Testis (tissue), 2 donors: ENCODE measurements around the gene TM4SF4.

Experiments used
- POLR2A ChIP-seq: fragments of 450-650 bp; IDR thresholded peaks from one replicate; pipeline ENCODE4 v1.6.1; 2017; ENCODE audit warnings: antibody characterized with exemption, mild to moderate bottlenecking, moderate library complexity
- TF ChIP-seq, protein P1 (sequence below), 3 experiments: fragments of 450-650 bp in 2 of 3; fragments of 200-600 bp in 1 of 3; sonication (generic) in 1 of 3; IDR thresholded peaks; one replicate each; pipeline ENCODE4 v1.5.1; 2016 to 2019; ENCODE audit warnings: antibody characterized with exemption in 3 of 3, mild to moderate bottlenecking in 2 of 3, moderate library complexity in 1 of 3

DNA sequence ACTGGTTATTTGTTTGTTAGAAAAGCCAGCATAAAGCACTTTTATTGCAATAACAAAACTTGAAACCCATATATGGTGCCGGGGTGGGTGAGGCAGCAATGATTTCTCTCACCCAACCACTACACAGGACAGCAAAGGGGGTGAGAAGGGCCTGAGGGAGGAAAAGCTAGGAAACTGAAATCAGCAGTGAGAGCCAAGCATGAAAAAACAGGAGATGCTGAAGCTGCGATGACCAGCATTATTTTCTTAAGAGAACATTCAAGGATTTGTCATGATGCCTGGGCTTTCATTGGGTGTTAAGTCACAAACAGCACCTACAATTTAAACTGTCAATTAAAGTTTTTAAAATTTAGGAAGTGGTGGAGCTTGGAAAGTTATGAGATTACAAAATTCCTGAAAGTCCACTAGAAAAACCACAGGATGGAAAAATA lies 11.9 kb upstream of the TM4SF4 start:
- TF ChIP-seq, protein P1, sequence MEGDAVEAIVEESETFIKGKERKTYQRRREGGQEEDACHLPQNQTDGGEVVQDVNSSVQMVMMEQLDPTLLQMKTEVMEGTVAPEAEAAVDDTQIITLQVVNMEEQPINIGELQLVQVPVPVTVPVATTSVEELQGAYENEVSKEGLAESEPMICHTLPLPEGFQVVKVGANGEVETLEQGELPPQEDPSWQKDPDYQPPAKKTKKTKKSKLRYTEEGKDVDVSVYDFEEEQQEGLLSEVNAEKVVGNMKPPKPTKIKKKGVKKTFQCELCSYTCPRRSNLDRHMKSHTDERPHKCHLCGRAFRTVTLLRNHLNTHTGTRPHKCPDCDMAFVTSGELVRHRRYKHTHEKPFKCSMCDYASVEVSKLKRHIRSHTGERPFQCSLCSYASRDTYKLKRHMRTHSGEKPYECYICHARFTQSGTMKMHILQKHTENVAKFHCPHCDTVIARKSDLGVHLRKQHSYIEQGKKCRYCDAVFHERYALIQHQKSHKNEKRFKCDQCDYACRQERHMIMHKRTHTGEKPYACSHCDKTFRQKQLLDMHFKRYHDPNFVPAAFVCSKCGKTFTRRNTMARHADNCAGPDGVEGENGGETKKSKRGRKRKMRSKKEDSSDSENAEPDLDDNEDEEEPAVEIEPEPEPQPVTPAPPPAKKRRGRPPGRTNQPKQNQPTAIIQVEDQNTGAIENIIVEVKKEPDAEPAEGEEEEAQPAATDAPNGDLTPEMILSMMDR (IDR thresholded peaks at IDR 0.05) = no peak
- TF ChIP-seq POLR2A = no peak
